Measurements from ENCODE around the gene CDC123.

DNA sequence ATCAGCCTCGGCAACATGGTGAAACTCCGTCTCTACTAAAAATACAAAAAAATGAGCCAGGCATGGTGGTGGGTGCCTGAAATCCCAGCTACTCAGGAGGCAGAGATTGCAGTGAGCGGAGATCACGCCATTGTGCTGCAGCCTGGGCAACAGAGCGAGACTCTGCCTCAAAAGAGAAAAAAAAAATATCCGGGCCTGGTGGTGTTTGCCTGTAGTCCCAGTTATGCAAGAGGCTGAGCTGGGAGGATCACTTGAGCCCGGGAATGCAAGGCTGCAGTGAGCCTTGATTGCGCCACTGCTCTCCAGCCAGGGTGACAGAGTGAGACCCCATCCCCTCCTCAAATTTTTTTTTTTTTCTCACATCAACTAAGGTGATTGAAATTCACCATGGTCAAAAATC lies 42.8 kb downstream of the CDC123 start:
- TF ChIP-seq CTCF (IDR thresholded peaks at IDR 0.05) (no peak), POLR2AphosphoS5 (IDR thresholded peaks at IDR 0.05) (no peak)

All from suprapubic skin (tissue), 3 donors.